Fibroblast of skin of back (primary cell): ENCODE measurements around the gene MYBPC2.
A peak's percentile ranks its signal among the peaks of the same experiment; 100 is the strongest.
"Not testable (repeated sequence)": the region's sequence is repeated elsewhere in the genome, so short reads cannot be mapped to it uniquely, and the experiment has no call there.

Experiments used
- DNase-seq: peaks from one replicate; pipeline ENCODE4 v3.0.0-alpha.2; 2013

MYBPC2 gene

DNA sequence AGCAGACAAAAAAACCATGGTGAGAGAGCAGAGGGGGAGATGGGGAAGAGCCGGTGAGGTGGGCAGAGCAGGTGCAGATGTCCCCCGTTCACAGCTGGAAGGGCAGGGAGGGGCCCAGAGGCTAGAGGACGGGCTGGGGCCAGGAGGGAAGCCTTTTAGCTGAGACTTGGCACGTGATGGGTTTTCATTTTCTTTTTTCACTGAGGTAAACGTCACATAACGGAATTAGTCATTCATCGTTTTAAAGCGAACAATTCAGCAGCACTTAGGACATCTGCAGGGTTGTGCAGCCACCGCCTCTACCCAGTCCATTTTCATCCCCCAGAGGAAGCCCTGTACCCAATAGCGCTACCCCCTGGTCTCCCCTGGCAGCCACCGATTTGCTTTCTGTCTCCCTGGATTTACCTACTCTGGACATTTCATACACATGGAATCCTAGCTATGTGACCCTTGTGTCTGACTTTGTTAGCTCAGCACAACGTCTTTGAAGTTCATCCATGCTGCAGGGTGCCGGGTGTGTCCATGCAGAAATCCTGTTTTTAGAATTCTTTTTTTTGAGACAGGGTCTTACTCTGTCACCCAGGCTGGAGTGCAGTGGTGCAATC lies 27.6 kb downstream of the MYBPC2 start:
- peak; percentile 25 for DNase-seq

DNA sequence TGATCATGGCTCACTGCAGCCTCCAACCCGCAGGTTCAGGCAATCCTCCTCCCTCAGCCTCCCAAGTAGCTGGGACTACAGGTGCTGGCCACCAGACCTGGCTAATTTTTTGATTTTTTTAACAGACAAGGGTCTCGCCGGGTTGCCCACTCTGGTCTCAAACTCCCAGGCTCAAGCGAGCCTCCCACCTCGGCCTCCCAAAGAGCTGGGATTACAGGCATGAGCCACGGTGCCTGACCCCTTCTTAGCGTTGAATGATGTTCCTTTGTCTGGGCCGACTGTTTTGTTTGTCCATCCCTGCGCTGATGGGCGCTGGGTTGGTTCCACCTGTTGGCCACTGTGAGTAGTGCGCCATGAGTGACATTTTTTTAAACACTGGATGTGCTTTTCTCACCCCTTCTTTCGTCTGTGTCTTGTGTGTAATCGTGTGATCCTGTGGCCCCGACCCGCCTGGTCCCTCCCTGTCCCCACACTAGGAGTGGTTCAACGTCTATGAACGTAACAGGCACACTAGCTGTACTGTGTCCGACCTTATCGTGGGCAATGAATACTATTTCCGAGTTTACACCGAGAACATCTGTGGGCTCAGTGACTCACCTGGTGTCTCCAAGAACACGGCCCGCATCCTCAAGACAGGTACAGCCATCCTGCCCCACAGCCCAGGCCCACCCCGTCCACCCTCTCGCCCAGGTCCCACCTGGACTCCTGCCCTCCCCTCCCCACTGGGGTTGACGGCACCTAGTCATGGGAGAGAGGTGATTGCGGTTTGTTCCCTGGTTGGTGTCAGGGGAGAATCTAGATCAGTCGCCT lies 28.6 kb downstream of the MYBPC2 start:
- DNase-seq = peak; percentile 60

DNA sequence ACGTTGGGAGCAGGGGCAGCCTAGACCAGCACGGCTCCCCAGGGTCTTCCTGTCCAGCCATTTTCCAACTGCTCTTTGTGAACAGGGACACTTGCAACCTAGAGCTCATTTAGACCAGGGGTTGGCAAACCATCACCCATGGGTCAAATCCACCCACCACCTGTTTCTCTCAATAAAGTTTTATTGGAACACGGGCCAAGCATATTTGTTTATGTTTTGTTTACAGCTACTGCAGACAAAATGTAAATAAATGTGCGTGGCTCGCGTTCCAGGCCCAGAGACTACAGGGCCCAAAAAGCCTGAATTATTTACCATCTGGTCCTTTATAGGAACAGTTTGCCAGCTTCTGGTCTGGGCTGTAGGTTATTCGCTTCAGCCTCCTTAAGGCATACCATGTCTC lies 30.3 kb downstream of the MYBPC2 start:
- no peak for DNase-seq

DNA sequence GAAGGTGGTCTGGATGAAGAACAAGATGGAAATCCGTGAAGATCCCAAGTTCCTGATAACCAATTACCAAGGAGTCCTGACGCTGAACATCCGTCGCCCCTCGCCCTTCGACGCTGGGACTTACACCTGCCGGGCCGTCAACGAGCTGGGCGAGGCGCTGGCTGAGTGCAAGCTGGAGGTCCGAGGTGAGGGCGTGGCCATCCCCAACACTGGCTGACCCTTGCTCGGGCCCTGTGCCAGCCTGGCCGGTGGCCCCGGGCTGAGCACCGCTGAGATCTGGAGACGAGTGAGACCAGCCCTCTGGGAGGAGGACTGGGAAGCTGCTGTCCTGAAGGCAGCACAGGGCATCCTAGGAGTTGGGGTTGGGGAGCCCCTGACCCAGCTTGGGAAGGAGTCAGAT lies 31.7 kb downstream of the MYBPC2 start:
- no peak for DNase-seq

DNA sequence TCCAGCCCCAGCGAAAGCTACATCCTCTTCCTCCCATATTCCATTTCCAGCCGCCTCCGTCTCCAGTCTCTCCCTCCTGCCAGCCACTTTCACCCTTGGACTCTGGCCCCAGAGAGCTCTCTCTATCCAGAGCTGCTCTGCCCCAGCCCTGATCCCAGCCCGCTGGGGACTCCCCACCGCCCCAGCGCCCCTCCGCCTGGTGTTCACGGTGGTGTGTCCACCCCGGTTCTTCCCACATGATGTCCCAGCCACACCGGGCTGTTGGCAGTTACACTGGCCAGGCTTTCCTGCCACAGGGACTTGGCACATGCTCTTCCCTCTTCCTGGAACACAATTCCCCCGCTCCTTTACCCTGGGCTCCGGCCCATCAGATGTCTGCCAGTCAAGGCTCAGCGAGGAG lies 32.3 kb downstream of the MYBPC2 start:
- no peak for DNase-seq

DNA sequence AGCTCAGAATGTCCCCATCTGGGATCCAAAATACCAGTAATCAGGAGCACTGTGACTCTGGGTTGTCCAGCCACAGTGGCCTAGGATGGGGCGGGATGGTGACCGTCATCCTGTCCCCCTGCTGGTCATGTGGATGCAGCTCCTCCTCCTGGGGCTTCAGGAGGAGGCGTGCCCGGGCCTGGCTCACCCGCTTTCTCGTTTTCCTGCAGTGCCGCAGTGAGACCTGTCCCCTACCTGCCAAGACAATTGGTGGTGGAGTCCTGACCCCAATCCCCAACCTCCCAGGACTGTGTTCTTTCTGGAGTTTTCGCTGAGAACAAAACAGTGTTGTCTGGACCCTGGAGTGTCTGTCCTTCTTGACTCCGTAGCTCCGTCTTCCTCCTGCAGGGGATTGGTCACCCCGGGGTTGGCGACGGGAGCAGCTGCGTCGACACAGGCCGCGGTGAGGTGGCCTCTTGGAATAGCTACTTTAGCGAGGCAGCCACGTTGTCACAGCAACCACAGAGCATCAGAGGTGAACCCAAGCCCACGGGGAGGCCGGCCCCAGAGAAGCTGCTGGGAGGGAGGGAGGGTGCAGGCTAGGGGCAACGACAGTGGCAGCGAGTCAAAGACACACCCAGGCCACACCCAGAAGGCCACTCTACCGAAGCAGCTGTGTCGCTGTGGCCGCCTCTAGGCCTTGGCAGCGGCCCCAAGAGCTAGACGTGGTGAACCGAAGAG lies 33.5 kb downstream of the MYBPC2 start:
- peak; percentile 13 for DNase-seq

DNA sequence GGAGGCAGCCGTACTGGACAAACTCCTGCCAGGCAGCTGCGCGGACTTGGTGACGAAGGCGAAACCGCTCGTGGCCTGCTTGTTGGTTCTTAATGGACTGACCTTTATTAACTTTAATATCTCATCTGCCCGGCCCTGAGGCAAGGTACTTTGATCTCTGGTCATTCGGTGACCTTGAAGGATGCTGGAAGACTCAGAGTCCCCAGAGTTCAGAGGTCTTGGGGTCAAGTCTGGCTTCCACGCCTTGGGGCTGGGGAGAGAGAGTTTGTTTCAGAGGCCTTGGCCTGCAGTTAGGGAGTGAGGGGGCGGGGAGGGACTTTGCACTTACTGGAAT lies 34.0 kb downstream of the MYBPC2 start:
- DNase-seq = no peak

DNA sequence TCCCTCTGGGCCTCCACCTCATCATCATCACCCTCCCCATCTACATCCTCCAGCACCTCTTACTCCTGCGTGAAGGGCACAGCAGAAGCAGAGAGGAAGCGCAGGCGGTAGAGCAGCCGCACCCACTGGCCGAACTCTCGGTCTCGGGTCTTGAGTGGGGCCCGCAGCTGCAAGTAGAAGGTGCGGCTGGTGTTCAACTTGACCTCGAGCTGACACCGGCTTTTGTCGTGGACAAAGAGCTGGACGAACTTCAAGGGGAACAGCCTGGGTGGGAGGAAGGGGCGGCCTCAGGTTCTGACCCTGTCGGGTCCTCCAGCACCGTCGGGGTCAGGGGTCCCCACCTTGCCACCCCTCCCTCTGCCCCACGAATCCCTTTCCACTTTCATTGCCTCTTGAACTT lies 34.9 kb downstream of the MYBPC2 start:
- no peak for DNase-seq

DNA sequence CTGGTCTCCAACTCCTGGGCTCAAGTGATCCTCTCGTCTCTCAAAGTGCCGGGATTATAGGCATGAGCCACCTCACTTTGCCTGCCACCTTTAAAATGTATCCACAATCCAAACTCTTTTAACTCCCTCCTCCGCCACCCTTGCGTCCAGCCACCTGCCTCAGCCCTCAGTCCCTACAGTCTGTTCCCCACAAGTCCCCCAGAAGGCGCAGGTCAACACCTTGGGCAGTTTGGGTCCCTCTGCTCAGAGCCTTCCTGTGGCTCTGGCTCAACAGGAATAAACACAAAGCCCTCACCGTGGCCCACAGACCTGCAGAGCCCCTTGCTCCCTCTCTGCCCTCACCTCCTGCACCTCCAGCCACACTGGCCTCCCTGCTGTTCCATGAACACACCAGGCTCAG lies 36.1 kb downstream of the MYBPC2 start:
- no peak for DNase-seq

DNA sequence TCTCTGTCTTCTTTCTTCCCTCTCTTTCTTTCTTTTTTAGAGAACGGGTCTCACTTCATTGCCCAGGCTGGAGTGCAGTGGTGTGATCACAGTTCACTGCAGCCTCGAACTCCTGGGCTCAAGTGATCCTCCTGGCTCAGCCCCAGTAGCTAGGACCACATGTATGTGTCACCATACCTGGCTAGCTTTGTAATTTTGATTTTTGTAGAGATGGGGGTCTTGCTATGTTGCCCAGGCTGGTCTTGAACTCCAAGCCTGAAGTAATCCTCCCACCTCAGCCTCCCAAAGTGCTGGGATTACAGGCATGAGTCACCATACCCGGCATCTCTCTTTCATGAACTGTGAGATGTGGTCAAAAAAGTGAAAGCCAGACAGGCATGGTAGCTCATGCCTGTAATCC lies 40.6 kb downstream of the MYBPC2 start:
- not testable (repeated sequence) for DNase-seq

DNA sequence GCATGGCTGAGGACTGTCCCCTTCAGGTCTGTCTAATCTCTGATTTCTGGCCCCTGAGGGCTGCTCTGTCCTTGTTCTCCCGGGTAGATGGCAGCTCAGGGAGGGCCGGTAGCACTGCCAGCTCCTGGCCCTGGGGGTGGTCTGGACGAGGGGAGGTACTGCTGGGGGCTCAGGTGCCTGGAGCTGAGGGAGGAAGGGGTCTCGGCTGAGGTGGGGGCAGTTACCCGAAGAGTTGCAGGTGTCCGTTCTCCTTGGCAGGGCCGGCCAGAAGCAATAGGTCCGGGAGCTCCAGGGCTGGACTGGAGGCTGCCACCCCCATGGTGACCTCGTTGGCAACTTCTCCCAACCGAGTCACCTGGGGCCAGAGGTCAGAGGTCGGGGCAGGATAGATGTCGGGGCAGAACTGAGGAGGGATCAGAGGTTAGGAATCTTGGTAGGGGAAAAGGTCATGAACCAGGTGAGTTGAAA lies 42.4 kb downstream of the MYBPC2 start:
- DNase-seq = no peak

DNA sequence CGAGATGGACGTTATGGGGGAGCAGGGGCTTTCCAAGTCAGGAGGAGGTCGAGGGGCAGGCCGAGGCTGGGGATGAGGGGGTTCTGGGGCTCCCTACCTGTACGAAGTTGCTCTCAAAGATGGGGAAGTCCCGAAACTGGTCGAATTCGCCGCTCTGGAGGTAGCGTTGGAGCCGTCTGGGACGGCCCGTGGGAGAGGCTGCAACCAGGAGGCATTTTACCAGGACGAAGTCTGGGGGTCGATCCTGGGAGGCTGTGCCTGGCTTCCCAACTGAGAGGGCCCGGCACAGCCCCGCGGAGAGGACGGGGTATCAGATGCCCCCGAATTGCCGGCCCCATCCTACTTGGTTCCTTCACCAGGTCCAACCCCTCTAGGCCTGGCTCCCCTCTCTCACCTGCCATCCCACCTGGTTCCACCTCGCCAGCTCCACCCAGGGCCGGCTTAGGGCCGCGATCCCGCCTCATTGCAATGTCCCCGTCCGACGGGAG lies 43.1 kb downstream of the MYBPC2 start:
- no peak for DNase-seq

DNA sequence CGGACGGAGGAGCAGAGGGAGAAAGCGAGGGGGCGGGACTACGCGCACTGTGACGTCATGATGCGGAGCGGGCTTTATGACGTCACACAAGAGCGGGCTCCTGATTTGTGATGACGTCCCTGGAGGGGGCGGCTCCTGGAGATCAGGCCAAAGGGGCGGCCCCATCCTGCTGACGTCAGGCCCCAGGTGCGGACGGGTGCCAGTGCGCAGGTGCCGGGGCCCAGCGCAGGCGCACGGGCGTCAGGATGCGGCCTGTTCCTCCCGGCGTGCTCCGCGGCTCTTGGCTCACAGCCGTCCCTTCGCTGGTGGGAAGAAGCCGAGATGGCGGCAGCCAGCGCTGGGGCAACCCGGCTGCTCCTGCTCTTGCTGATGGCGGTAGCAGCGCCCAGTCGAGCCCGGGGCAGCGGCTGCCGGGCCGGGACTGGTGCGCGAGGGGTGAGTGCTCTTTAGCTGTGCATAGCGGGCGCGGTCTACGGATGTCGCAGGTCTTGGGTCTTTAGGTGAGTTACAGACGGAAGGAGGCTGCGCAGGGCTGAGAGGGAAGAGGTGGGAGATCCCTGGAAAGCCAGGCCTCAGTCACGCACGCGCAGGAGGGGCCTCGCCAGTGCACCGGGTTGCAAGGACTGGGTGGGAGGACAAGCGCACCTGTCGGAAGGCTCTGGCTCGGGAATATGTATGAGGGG lies 43.7 kb downstream of the MYBPC2 start, which contains the start of the genes EMC10 and GARIN5A:
EMC10 (plus strand) TSS at position 284 of the 683 bp plus-strand sequence; CDS start at position 322, 38 bp downstream.
GARIN5A (minus strand) TSS at position 625 of the 683 bp plus-strand sequence; CDS start at position 165, 460 bp downstream.
- DNase-seq = peak; percentile 89

DNA sequence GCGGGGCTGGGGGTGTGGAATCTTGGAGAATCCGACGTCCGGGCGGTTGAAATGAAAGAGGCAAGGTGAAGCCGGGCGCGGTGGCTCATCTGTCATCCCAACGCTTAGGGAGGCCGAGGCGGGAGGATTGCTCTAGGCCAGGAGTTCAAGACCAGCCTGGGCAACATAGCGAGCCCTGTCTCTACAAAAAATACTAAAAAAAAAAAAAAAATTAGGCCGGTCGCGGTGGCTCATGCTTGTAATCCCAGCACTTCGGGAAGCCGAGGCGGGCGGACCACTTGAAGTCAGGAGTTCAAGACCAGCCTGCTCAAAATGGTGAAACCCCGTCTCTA lies 44.2 kb downstream of the MYBPC2 start:
- no peak for DNase-seq

DNA sequence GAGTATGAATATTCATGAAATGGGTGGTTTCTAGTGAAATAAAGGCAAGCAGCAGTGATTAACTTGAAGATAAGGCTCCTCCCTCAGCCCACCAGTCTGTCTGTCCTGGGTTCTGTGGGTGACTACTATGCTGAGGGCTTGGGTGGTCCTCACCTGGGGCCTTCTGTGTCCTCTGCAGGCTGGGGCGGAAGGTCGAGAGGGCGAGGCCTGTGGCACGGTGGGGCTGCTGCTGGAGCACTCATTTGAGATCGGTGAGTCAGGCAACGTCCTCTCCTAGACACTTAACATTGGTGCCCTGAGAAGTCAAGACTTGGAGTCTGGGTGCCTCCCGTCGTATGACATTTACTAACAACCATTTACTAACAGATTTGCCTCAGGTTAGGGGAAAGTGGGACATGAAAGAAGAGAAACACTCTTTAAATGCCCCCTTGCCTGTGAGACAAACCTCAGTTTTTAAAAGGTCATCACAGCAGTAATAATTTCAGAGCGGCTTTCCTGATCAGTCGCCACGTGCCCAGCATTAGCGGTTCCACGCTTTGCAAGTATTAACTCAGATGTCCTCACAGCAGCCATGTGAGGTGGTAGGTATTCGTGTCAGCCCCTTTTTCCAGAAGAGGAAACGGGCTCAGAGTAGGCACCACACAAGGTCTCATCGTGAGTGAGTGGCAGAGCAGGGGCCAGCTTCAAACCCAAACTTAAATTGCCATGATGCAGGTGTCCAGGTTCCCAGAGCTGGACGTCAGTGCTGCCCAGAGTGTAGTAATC lies 45.2 kb downstream of the MYBPC2 start:
- DNase-seq = no peak

DNA sequence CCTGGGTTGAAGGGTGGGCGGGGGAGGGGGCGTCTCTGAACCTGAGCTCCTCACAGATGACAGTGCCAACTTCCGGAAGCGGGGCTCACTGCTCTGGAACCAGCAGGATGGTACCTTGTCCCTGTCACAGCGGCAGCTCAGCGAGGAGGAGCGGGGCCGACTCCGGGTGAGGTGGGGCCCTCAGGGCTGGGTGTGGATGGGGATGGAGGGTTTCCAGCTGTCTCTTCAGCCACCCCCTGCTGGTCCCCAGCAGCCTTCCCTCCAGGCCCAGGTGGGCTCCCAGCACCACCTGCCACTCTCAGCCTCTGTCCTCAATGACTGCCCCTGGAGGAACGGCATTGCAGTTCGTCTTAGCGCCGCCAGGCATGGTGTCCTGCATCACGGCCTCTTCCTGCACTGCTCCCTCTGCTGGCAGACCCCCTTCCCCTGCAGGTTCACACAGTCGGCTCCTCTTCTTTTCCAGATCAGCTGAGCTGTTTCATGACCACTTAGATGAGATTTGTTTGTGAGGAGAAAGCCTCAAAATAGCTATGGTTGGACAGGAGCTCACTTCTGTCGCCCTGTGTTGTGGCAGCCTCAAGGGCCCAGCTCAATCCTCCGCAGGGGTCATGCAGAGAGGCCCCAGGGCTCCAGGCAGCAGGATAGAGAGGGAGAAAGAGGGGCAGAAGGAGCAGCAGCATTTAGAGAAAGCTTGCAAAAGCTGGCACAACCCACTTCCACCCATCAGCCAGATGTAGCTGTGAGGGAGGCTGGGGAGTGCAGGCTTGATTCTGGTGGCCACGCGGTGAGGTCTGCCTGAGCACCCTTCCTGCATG lies 46.4 kb downstream of the MYBPC2 start:
- DNase-seq = peak; percentile 41

DNA sequence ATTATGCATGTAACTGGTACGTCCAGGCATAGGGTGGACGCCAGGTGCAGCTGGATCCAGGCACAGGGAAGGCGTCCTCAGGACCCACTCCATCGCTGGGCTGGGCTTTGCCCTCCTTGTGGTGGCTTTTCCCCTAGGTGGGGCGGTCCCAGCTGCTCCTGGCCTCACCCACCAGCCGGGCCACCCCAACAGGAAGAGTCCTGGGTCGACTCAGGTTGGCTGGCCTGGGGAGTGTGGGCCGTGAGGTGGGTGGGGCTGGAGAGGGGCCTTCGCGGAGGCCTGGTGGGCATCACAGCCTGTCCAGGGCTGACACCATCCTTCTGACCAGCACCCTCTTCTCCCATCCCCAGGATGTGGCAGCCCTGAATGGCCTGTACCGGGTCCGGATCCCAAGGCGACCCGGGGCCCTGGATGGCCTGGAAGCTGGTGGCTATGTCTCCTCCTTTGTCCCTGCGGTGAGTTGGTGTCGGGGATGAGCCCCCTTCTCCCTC lies 47.1 kb downstream of the MYBPC2 start:
- DNase-seq = no peak

DNA sequence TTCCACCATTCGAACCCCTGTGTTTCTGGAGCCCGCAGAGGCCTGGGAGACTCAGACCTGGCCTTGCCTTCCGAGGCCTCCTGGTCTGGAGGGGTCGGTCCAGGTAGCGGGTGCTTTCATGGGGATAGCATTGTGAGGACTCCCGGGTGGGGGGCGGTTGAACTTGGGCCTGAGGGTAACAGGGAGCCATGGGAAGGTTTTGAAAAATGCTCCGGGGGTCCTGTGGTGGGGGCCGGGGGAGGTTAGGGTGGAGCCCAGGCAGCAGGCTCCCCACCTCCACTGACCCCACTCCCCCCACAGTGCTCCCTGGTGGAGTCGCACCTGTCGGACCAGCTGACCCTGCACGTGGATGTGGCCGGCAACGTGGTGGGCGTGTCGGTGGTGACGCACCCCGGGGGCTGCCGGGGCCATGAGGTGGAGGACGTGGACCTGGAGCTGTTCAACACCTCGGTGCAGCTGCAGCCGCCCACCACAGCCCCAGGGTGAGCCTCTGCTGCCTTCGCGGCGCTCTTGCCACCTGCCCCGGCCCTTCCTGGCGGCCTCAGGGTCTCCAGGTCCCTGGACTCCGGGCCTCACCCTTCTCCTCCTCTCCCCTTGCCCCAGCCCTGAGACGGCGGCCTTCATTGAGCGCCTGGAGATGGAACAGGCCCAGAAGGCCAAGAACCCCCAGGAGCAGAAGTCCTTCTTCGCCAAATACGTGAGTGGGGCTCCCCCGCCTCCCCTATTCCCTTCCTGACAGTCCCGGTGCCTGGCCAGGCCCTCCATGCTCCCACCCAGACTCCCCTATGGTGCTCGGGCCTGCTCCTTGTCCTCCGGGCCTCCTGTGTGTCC lies 47.8 kb downstream of the MYBPC2 start:
- DNase-seq = no peak

DNA sequence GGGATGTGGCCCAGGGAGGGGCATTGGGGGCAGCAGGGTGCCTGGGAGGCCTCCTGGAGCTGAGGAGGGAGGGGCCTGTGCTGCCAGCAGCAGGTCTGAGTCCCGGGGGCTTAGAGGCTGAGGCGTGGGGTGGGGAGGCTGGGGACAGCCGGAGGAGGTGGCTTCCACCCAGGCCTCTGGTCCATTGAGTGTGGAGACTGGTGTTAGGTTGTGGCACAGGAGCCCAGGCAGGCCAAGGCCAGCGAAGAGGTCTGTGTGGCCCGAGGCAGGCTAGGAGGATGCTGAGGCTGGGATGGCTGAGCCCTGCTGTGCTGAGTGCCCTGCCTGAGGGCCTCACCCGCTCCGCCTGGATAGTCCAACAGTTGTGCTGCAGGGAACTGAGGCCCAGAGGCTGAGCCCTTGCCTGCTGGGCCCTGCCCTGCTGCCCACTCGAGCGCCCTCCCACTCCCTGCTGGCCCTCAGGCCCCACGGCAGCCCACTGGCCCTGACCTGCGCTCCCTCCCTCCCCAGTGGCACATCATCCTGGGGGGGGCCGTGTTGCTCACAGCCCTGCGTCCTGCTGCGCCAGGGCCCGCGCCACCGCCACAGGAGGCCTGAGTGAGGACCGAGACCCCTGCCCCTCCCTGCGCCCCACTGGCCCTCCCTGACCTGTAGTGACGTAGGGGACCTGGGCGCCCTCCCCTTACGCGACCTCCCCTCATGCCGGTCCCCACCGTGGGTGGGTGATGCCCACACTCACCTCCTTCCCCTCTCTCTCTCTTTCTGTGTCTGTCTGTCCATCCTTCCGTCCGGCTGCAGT lies 48.9 kb downstream of the MYBPC2 start:
- DNase-seq = no peak
